HS-27A (cell line): ENCODE data around the gene ANKRD28.
"Not testable (repeated sequence)": the region's sequence is repeated elsewhere in the genome, so short reads cannot be mapped to it uniquely, and the experiment has no call there.

ENCODE experiments used
- DNase-seq: peaks from one replicate; pipeline ENCODE4 v3.0.0-alpha.2; 2012; ENCODE audit warnings: low read depth, missing footprints

Gene ANKRD28

GRCh38 chr3:15771444-15771843, 26.3 kb downstream of the ANKRD28 start:
- DNase-seq, result no peak

DNA sequence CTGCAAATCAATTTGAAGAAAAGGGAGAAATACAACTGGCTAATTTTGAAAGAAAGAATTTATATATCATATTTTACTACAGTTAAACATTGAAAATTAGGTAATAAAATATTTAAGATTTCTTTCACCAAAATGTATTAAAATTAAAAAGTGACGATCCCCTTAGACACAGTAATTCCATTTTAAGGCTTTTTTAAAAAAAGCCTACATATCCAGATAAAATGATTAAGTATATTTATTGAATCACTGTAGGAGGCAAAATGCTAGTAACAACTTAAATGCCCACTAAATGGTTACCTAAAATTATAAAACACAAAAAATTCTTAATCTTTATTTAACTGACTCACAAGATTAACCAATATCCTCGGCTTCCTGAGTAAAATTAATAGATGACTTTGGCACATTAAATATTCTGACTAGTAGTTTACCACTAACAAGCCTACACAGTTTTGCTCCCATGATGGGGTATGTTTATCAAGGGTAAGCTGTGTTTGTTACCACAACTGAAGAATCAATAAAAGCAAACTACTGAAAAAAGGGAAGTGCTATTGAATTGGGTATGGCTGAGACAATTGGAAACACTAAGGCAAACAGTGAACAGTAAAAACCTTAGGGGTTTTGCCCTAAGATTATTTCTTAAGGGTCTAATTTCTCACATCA, 28.4 kb downstream of the ANKRD28 start:
- no peak for DNase-seq

DNA sequence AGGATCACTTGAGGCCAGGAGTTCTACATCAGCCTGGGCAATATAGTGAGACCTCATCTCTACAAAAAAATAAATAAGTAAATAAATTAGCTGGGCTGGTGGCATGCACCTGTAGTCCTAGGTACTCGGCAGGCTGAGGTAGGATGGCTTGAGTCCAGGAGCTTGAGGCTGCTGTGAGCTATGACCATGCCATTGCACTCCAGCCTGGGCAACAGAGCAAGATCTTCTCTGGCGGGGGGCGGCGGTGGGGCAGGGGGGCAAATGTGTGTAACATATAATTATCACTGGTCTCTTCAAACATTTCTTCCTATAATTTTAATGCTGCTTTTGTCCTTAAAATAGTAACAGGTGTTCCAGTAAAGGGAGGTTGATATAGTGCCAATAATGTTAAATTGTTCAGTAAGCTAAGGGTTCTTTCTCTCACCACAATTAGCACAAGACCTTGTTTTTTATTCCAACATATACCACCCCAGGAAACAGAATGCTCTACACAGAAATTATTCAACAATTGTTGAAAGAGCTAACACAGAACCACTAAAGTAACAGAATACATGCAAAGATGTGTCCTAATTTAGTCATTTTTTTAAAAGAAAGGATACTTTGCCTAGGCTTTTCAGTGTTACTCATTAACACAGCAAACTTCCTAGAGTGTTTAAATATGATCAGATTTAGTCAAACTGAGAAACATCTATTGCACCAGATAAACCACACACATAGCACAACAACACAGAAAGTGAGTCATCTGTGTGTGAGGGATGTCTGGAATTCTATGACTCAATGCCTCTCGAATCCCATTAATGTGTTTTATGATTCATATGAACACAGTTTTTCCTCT, 29.1 kb downstream of the ANKRD28 start:
- DNase-seq, result peak; percentile 93

DNA sequence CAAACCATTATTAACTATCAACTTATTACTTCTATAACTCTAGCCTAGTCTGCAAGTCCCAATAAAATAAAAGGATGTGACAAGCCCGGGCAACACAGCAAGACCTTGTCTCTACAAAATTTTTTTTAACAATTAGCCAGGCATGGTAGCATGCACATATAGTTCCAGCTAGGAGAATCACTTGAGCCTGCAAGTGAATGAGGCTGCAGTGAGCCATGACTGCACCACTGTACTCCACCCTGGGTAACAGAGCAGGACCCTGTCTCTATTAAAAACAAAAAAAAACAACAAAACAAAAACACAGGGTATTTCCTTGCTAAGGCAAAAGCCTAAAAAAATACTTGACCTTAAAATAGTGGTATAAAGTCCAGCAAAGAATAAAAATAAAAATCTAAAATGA, 31.4 kb downstream of the ANKRD28 start:
- no peak for DNase-seq

DNA sequence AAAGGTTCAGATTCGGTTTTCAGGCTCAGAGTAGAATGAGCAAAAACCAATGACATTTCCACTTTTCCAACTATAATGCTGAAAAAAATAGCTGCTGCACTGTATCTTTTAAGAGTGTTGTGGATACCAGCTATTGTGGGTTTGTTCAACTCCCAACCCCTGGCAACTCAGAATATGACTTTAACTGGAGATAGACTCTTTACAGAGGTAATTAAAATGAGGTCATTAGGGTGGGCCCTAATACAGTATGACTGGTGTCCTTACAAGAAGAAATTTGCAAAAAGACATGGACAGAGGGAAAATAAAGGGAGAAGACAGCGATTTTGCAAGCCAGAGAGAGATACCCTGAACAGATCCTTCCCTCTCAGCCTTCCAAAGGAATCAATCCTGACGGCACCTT, 39.5 kb downstream of the ANKRD28 start:
- DNase-seq, result no peak

DNA sequence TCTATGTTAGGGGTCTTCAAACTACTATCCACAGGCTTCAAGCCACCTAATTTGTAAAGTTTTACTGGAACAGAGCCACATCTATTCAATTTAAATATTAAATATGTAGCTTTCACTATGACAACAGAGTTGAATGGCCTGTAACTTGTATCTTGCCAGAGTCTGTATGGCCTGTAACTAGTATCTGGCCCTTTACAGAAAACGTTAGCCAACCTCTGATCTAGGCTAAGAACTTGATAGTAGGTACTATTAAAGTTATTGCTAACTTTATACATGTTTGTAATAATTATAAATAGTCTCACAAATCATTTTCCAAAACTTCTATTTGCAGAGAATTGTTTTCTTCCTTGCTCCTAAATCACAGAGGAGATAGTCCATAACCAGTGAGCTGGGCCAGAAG, 40.0 kb downstream of the ANKRD28 start:
- no peak for DNase-seq

DNA sequence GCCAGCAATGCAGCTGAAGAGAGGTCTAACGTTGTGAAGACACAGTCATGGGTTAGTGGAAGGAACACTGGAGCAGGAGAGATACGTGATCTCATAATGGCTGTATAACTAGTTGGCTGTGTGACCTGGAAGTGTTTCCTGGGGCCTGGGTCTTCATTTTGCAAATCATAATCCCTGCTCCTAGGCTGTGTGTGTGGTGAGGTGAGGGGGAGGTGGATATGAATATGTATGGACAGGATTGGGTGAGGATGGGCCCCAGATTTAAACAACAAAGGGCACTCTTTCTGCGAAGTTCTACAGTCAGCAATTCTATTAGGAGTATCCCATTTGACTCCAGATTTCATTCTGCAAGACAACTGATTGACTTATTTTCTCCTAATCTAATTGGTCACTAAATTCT, 41.3 kb downstream of the ANKRD28 start:
- no peak for DNase-seq

DNA sequence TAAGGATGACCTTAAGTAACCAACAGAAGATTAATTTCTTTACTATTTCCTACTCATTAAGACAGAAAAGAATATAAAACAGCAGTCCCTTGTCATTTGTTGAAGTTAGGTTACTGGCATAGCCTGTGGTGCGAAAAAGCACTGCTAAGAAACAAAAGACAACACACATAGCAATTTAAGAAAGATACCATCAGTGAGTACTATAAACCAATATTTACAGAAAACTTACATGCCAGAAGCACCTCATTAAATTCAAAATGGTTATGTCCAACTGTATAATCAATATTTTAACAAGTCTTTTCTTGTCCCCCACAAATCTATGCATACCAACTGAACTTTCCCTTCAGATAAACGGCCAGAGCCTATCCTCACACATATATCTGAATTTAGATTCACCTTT, 42.0 kb downstream of the ANKRD28 start:
- no peak for DNase-seq

DNA sequence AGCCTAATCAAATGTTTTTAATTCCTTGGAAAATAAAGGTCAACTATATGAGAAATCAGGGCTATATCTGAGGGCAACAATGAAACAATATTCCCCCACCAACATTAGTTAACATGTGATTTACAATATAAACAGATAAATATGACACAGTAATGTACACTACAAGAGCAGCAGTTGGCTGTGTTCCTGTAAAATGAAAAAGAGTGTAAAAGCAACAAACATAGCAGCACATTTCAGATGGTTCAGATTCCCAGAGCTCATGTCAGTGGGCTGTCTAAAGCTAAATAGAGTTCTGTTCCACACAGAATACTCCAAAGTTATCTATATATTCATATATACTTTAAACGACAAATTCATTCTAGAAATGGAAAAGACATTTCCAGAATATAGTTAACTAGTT, 42.6 kb downstream of the ANKRD28 start:
- DNase-seq, result no peak

GRCh38 chr3:15754047-15754446, 43.7 kb downstream of the ANKRD28 start:
- peak; percentile 34 for DNase-seq

GRCh38 chr3:15753056-15753710, 44.6 kb downstream of the ANKRD28 start:
- DNase-seq, result no peak

- no peak for DNase-seq
These were observed 46.9 kb downstream of the ANKRD28 start for GRCh38 chr3:15750879-15751278.

- DNase-seq, result no peak
These were observed 47.6 kb downstream of the ANKRD28 start for GRCh38 chr3:15750143-15750542.

DNA sequence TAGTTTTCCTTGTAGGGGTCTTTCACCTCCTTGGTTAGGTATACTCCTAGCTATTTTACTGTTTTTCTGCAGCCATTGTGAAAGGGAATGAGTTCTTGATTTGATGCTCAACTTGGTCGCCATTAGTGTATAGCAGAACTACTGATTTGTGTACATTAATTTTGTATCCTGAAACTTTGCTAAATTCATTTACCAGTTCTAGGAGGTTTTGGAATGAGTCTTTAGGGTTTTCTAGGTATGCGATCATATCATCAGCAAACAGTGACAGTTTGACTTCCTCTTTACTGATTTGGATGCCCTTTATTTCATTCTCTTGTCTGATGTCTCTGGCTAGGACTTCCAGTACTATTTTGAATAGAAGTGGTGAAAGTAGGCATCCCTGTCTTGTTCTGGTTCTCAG, 51.9 kb downstream of the ANKRD28 start:
- not testable (repeated sequence) for DNase-seq

DNA sequence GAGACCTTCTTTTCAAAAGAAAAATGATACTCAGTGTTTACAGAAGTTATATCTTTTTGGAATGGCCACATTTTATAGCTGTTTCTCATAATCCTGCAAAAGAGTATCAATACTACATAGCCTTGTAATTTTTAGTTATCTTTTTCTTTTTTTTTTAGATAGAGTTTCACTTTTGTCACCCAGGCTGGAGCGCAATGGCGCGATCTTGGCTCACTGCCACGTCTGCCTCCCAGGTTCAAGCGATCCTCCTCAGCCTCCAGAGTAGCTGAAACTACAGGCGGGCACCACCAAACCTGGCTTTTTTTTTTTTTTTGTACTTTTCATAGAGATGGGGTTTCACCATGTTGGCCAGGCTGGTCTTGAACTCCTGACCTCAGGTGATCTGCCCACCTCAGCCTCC, 53.6 kb downstream of the ANKRD28 start:
- DNase-seq, result no peak

DNA sequence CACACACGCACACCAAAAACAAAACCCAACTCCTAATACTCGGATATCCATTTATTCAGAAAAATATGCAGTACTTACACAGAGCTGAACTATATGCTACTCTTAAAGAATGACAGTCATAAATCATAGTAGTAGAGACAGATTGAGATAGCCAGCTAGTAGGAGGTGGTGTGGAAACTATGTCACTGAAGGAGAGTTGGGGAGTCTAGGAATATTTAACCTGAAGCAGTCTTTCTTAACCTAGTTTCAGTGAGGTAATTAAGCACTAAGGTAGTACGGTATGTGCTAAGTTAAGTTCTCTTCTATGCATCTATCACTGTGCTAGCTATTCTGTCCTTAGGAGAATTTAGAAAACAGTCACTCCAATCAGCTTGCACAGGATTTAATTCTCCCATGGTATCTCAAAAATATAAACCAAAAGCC, 54.2 kb downstream of the ANKRD28 start:
- no peak for DNase-seq

GRCh38 chr3:15742236-15742635, 55.5 kb downstream of the ANKRD28 start:
- DNase-seq, result not testable (repeated sequence)

GRCh38 chr3:15738616-15739005, 59.2 kb downstream of the ANKRD28 start:
- not testable (repeated sequence) for DNase-seq

GRCh38 chr3:15731024-15731423, 66.8 kb downstream of the ANKRD28 start:
- no peak for DNase-seq

GRCh38 chr3:15728766-15729165, 69.0 kb downstream of the ANKRD28 start:
- no peak for DNase-seq

- DNase-seq, result no peak
These were observed 70.9 kb downstream of the ANKRD28 start for GRCh38 chr3:15726881-15727280.

- DNase-seq, result no peak
These were observed 71.7 kb downstream of the ANKRD28 start for GRCh38 chr3:15726043-15726442.

GRCh38 chr3:15724446-15724845, 73.3 kb downstream of the ANKRD28 start:
- DNase-seq, result no peak
